GM12872 (cell line): ENCODE results near the gene ZBTB8A.
A peak's percentile ranks its signal among the peaks of the same experiment; 100 is the strongest.

Experiments
- TF ChIP-seq, protein P1 (sequence below): IDR thresholded peaks from 3 replicates; pipeline ENCODE4 v1.5.1; 2011; ENCODE audit warnings: low read depth, mild to moderate bottlenecking, low read length, moderate library complexity; ENCODE audit not compliant: insufficient read depth

The ZBTB8A gene

DNA sequence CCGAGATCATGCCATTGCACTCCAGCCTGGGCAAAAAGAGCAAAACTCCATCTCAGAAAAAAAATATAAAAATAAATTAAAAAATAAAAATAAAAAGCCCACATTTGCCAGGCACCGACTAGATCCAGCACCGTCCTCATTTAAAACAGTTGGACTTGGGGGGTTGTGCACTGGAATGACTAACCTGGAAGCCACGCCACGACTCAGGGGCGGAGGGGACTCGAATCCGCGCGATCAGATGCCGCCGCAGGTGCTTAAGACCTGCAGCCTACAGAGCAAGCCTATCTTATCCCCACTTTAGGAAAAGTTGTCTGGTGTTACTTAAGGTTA is 72.6 kb downstream of the ZBTB8A start:
- TF ChIP-seq, protein P1, sequence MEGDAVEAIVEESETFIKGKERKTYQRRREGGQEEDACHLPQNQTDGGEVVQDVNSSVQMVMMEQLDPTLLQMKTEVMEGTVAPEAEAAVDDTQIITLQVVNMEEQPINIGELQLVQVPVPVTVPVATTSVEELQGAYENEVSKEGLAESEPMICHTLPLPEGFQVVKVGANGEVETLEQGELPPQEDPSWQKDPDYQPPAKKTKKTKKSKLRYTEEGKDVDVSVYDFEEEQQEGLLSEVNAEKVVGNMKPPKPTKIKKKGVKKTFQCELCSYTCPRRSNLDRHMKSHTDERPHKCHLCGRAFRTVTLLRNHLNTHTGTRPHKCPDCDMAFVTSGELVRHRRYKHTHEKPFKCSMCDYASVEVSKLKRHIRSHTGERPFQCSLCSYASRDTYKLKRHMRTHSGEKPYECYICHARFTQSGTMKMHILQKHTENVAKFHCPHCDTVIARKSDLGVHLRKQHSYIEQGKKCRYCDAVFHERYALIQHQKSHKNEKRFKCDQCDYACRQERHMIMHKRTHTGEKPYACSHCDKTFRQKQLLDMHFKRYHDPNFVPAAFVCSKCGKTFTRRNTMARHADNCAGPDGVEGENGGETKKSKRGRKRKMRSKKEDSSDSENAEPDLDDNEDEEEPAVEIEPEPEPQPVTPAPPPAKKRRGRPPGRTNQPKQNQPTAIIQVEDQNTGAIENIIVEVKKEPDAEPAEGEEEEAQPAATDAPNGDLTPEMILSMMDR: no peak

DNA sequence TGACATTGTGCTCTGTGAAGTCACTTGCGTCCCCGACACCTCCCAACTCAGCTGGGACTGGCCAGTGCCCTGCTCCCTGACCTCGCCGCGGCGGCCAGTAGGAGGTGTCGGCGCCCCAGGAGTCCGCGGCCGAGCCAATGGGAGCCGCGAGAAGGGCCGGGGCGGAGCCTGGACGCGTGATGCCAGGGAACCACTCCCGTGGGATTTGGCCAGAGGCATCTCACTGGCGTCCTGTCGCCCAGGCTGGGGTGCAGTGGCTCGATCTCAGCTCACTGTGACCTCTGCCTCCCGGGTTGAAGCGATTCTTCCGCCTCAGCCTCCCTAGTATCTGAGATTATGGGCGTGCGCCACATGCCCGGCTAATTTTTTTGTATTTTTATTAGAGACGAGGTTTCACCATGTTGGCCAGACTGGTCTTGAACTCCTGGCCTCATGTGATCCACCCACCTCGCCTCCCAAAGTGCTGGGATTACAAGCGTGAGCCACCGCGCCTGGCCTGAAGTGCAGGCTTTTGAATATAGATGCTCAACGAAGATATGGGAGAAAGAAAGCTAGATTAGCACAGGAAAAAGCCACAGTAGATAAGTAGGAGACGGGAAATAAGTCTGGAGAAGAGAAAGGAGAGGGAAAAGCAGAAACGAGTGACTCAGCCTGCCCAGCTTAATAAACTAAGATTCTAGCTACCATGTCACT is 73.1 kb downstream of the ZBTB8A start:
- TF ChIP-seq, protein P1: peak; percentile 40; the same call in 2 of the 3 replicates

DNA sequence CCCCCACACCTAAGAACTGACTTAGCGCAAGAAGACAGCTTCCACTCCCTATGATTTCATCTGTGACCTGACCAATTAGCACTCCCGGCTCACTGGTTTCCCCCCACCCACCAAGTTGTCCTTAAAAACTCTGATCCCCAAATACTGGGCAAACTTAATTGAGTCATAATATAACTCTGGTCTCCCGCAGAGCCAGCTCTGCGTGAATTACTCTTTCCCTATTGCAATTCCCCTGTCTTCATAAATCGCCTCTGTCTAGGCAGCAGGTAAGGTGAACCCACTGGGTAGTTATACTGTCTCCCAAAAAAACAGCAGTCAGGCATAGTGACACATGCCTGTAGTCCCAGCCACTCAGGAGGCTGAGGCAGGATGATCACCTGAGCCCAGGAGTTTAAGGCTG is 74.2 kb downstream of the ZBTB8A start:
- TF ChIP-seq, protein P1: no peak

DNA sequence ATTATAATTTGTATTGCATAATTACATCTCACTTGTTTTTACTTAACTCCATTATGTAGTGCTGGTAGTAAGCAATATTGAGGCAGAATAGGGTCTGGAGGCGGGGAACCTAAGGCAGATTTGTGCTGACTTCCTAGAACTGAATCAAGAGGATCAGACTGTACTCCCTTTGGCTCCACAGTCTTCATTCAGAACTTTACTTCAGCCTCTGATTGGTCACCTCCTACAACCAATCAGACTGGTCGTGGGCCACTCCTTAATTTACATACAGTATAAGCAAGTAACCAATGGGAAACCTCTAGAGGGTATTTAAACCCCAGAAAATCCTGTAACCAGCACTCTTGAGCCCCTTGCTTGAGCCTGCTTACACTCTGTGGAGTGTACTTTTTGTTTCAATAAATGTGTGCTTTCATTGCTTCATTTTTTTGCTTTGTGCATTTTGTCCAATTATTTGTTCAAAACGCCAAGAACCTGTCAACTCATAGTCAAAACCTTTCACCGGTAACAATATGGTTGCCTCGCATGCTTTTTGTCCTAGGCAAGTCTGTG is 79.5 kb downstream of the ZBTB8A start:
- TF ChIP-seq, protein P1: no peak

DNA sequence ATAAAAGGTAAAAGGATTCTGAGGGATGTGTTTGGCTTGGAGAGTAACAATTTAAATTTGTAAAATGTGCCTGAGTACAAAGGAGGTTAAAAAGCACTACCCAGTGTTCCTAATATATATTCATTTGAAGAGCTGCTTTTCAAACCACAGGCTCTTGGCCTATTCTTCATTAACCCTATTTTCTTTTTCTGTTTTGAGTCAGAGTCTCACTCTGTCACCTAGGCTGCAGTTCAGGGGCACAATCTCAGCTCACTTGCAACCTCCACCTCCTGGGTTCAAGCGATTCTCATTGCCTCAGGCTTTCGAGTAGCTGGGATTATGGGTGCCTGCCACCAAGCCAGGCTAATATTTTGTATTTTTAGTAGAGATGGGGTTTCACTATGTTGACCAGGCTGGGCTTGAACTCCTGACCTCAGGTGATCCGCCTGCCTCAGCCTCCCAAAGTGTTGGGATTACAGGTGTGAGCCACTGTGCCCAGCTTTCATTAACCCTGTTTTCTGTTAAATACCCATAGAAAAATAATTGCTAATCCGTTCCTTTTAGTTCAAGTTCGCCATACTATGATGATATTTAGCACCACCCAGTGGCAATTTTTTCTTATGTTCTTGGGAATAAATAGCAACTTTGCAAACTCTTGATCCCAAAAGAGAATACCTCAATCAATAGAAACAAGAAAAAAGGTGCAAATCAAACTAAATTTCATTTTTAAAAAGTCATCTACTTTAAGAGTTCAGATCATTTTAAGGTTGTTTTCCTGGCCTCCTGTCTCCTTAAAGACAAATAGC is 80.7 kb downstream of the ZBTB8A start:
- TF ChIP-seq, protein P1: 0 out of 3 replicates have a peak, but pooled peaks have one; percentile 19

DNA sequence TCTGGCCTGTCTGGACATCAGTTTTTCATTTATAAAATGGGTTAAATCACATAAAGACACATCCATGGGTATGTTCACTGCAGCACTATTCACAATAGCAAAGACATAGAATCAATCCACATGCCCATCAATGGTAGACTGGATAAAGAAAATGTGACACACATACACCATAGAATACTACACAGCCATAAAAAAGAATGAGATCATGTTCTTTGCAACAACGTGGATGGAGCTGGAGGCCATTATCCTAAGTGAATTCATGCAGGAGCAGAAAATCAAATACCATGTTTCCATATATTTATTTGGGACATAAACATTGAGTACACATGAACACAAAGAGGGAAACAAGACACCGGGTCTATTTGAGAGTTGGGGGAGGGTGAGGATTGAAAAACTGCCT is 83.0 kb downstream of the ZBTB8A start:
- TF ChIP-seq, protein P1: no peak

DNA sequence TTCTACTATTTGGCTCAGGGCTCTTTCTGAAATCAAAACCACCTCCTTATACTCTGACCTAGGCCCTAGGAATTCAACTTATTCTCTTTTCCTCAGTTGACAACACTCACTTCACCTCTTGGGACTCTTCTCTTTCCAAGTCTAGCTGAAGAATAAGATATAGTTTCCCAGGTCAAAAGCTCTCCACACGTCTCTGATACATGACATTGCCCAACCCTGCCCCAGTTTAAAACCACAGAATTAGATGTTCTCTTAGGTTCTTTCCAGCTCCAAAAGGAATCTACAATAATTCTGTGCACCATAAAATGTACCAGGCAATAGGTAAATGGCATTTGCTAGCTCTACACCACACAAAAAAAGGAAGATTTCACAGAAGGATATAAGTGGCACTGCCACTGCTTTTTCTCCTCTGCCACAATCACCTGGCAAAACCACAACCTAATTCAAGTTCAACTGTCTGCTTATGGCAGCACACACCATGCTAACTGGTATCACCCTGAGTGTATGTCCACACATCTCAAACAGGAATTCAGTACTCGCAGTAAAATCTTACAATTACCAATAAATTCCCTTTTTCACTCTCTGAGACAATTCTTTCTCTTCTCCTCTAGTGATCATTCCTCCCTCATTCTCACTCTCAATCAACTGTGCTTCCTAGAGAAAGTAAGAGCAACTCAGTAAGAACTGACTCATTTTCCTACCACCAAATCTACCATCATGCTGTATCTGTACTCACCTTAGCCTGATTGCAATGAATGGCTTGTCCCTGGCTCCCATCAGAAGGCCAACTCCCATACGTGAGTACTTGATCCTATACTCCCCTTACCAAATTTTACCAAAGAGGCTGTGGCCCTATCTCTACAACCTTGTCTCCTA is 83.8 kb downstream of the ZBTB8A start:
- TF ChIP-seq, protein P1: no peak
